ENCODE measurements around the gene WASF3. TPM values are rescaled to one million over a fixed set of nuclear protein-coding genes. Genes with fewer than 3 reads are reported as not detected.

The WASF3 gene
- total RNA-seq, 1 experiment from 2014 or later: 0.31 TPM

GRCh38 chr13:26678796-26679195 is 121.3 kb downstream of the WASF3 start:
- ChIA-PET CTCF (no interaction called here), POLR2A (ENCODE audit: unreplicated experiment) (no interaction called here)
- BruUV-seq (replicated peaks): no TSS peak
- no peaks in the 10 kb centered on the region for H3K27me3 ChIP-seq (ENCODE audit: insufficient read depth, low read depth)
- H3K4me1 ChIP-seq (replicated peaks; ENCODE audit: insufficient read depth): no peaks in the 10 kb centered on the region
- H3K4me3 ChIP-seq: no peak overlapping the region
- H3K36me3 ChIP-seq (ENCODE audit: low read depth): no peaks in the 10 kb centered on the region
- TF ChIP-seq CTCF (conservative IDR thresholded peaks at IDR 0.05) (no peak), EZH2 (IDR thresholded peaks at IDR 0.05; ENCODE audit: low read depth) (no peak)
- H3K9me2 ChIP-seq (ENCODE audit: insufficient read depth): no peaks in the 10 kb centered on the region
- intact Hi-C loops (cut with micrococcal nuclease; ENCODE audit: unreplicated experiment): no loop called here
- no peaks in the 10 kb centered on the region for H3K9me3 ChIP-seq (ENCODE audit: insufficient read depth, low read depth)
- H3K79me2 ChIP-seq (ENCODE audit: low read depth): no peaks in the 10 kb centered on the region
- no peaks in the 10 kb centered on the region for H3F3A ChIP-seq (ENCODE audit: insufficient read depth, low read depth)
- no peak overlapping the region for H3K4me2 ChIP-seq
- DNase-seq: no peak
- H4K20me1 ChIP-seq (ENCODE audit: insufficient read depth): no peaks in the 10 kb centered on the region
- H3K27ac ChIP-seq: no peak overlapping the region
- H2AFZ ChIP-seq: no peak overlapping the region

- intact Hi-C loops (cut with micrococcal nuclease; ENCODE audit: unreplicated experiment): no loop called here
- DNase-seq: no peak
- H2AFZ ChIP-seq: no peak overlapping the region
Measured at GRCh38 chr13:26679411-26680122, 122.1 kb downstream of the WASF3 start.

GRCh38 chr13:26680123-26680450 is 122.6 kb downstream of the WASF3 start:
- BruUV-seq (replicated peaks): no TSS peak
- Histone ChIP-seq H3K4me3 (no peak overlapping the region), H4K20me1 (ENCODE audit: insufficient read depth) (no peaks in the 10 kb centered on the region), H3K9me2 (ENCODE audit: insufficient read depth) (no peaks in the 10 kb centered on the region), H3K27me3 (ENCODE audit: insufficient read depth, low read depth) (no peaks in the 10 kb centered on the region), H3K27ac (no peak overlapping the region), H3K4me1 (replicated peaks; ENCODE audit: insufficient read depth) (no peaks in the 10 kb centered on the region), H3K4me2 (no peak overlapping the region), H3F3A (ENCODE audit: insufficient read depth, low read depth) (no peaks in the 10 kb centered on the region), H3K79me2 (ENCODE audit: low read depth) (no peaks in the 10 kb centered on the region), H3K9me3 (ENCODE audit: insufficient read depth, low read depth) (no peaks in the 10 kb centered on the region), H3K36me3 (ENCODE audit: low read depth) (no peaks in the 10 kb centered on the region), H2AFZ (no peak overlapping the region)
- ChIA-PET CTCF (no interaction called here), POLR2A (ENCODE audit: unreplicated experiment) (no interaction called here)
- TF ChIP-seq CTCF (conservative IDR thresholded peaks at IDR 0.05) (no peak), EZH2 (IDR thresholded peaks at IDR 0.05; ENCODE audit: low read depth) (no peak)
- intact Hi-C loops (cut with micrococcal nuclease; ENCODE audit: unreplicated experiment): no loop called here
- no peak for DNase-seq

More at GRCh38 chr13:26679411-26680122, 122.1 kb downstream of the WASF3 start:
- H3K4me3 ChIP-seq: no peak overlapping the region
- no peak overlapping the region for H3K27ac ChIP-seq
- H3K27me3 ChIP-seq (ENCODE audit: insufficient read depth, low read depth): no peaks in the 10 kb centered on the region
- ChIA-PET POLR2A (ENCODE audit: unreplicated experiment) (no interaction called here), CTCF (no interaction called here)
- no peaks in the 10 kb centered on the region for H3K79me2 ChIP-seq (ENCODE audit: low read depth)
- TF ChIP-seq EZH2 (IDR thresholded peaks at IDR 0.05; ENCODE audit: low read depth) (no peak), CTCF (conservative IDR thresholded peaks at IDR 0.05) (no peak)
- H3K9me3 ChIP-seq (ENCODE audit: insufficient read depth, low read depth): no peaks in the 10 kb centered on the region
- no peaks in the 10 kb centered on the region for H3F3A ChIP-seq (ENCODE audit: insufficient read depth, low read depth)
- no peaks in the 10 kb centered on the region for H3K36me3 ChIP-seq (ENCODE audit: low read depth)
- no peaks in the 10 kb centered on the region for H3K4me1 ChIP-seq (replicated peaks; ENCODE audit: insufficient read depth)
- H4K20me1 ChIP-seq (ENCODE audit: insufficient read depth): no peaks in the 10 kb centered on the region
- BruUV-seq (replicated peaks): no TSS peak
- no peak overlapping the region for H3K4me2 ChIP-seq
- no peaks in the 10 kb centered on the region for H3K9me2 ChIP-seq (ENCODE audit: insufficient read depth)
